NCI-H128 (cell line): ENCODE data around the gene DPEP2.
"Not testable (repeated sequence)": the region's sequence is repeated elsewhere in the genome, so short reads cannot be mapped to it uniquely, and the experiment has no call there.

Source experiments
- DNase-seq: peaks from one replicate; lab custom pipeline; 2025; ENCODE audit not compliant: unreplicated experiment; lab: John Stamatoyannopoulos, UW

DPEP2 gene

DNA sequence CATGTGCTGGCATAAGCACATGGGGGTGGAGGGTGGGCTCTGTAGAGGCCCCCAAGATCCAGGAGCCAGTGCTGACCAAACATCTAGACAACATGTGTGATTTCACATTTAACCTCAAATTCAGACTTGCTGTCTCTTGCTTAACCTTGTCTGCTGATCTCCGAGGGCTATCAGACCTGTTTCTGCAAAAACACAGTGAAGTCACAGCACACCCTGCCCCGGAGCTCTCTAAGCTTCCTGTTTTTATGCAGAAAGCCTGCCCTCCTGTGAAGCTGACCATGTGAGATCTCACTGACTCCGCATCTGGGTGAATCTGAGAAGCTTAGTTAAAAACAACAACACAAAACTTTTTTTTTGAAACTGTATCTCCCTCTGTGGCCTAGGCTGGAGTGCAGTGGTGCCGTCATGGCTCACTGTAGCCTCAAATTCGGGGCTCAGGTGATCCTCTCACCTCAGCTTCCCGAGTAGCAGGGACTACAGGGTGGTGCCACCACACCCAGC is 6.6 kb upstream of the DPEP2 start:
- DNase-seq = no peak

DNA sequence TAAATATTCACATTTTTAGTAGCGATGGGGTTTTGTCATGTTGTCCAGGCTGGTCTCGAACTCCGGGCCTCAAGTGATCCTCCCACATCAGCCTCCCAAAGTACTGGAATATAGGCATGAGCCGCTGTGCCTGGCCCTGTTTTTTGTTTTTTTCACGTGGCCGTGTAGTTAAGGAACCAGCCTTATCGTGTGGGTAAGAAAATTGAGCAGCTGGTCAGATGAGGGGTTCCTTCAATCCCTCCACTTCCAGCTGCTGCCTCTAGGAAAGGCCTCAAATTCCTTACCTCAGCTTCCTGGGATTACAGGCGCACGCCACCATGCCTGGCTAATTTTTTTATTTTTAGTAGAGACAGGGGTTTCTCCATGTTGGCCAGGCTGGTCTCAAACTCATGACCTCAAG is 5.9 kb upstream of the DPEP2 start:
- no peak for DNase-seq

DNA sequence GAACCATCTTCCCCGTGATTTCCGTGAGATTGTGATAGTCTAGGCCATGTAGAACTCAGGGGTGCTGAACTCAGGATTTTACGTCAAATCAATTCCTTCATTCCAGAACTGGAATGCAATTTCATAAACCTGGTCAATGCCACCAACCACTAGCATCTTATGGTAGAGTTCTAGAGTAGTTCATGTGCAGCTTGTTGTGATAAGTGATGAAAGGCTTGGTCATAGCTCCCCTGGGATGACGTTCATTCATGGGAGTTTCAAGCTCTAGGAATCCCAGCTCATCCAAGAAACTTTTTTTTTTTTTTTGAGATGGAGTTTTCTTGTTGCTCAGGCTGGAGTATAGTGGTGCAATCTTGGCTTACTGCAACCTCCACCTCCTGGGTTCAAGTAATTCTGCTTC is 3.7 kb upstream of the DPEP2 start:
- no peak for DNase-seq

- DNase-seq = no peak
Observed at GRCh38 chr16:68000450-68000849, 1.2 kb upstream of the DPEP2 start.

DNA sequence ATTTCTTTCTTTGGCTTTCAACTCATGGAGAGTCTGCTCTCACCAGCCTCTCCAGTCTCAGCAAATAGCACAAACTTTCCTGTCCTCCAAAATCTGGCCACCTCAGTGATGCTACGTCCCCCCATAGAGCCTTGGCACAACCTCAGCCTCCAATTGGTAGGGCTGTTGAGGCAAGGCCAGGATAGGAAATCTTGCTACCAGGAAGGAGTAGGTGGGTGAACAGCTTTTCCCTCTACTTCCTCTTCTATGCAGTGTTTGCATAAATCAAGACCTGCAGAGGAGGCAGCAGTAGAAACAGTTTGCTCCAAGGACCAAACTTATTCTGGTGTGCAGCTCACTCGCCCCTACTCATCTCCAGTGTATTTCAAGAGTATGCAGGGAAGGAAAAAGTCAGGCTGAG is 701 bp upstream of the DPEP2 start:
- DNase-seq = no peak

GRCh38 chr16:67998231-67998778 is 979 bp downstream of the DPEP2 start:
- DNase-seq = not testable (repeated sequence)

GRCh38 chr16:67996666-67997065 is 2.6 kb downstream of the DPEP2 start:
- no peak for DNase-seq

- no peak for DNase-seq
Observed at GRCh38 chr16:67995423-67995822, 3.9 kb downstream of the DPEP2 start.

DNA sequence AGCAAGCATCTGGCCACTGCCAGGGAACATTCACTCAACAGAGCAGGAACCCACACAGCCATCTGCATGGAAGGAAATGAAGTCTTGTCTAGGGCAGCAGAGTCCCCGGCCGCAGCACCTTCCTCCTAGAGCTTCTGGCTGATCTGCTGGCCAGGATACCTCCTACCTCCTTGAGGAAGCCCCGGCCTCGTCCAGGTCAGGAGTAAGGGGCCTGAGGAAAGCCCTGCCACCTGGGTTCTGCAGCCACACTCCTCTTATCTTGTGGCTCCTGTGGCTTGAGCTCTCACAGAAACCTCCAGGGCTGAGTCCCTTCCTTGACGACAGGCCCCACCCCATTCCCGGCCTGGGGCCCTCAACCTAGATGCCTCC is 5.3 kb downstream of the DPEP2 start:
- not testable (repeated sequence) for DNase-seq

GRCh38 chr16:67993207-67994039 is 5.9 kb downstream of the DPEP2 start:
- DNase-seq = no peak

- DNase-seq = no peak
Observed at GRCh38 chr16:67992661-67993206, 6.5 kb downstream of the DPEP2 start.

- DNase-seq = no peak
Observed at GRCh38 chr16:67990018-67990386, 9.3 kb downstream of the DPEP2 start.

GRCh38 chr16:67989322-67990017 is 9.8 kb downstream of the DPEP2 start:
- DNase-seq = no peak

DNA sequence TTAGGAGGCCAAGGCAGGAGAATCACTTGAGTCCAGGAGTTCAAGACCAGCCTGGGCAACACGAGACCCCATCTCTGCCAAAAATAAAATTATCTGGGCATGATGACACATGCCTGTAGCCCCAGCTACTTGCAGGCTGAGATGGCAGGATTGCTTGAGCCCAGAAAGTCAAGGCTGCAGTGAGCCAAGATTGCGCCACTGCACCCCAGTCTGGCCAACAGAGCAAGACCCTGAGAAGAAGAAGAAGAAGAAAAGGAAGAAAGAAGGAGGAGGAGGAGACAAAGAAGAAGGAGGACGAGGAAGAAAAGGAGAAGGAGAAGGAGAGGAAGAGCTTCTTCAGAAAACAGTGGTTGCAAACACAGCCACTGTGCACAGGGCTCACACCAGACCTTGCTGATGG is 10.6 kb downstream of the DPEP2 start:
- no peak for DNase-seq

- no peak for DNase-seq
Observed at GRCh38 chr16:67987460-67988160, 11.7 kb downstream of the DPEP2 start.

DNA sequence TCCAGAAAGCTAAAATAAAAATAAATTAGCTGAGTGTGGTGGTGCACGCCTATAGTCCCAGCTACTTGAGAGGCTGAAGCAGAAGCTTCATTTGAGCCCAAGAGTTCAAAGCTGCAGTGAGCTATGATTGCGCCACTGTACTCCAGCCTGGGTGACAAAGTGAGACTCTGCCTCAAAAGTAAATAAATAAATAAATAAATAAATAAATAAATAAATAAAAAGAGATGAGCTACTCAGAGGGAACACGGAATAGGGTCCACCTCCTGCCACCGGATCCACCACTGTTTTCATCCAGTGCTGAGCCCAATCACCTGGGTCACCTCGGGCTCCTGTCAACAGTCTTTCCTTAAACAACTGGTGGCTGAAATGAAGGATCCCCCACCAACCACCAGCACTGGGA is 12.3 kb downstream of the DPEP2 start:
- no peak for DNase-seq

DNA sequence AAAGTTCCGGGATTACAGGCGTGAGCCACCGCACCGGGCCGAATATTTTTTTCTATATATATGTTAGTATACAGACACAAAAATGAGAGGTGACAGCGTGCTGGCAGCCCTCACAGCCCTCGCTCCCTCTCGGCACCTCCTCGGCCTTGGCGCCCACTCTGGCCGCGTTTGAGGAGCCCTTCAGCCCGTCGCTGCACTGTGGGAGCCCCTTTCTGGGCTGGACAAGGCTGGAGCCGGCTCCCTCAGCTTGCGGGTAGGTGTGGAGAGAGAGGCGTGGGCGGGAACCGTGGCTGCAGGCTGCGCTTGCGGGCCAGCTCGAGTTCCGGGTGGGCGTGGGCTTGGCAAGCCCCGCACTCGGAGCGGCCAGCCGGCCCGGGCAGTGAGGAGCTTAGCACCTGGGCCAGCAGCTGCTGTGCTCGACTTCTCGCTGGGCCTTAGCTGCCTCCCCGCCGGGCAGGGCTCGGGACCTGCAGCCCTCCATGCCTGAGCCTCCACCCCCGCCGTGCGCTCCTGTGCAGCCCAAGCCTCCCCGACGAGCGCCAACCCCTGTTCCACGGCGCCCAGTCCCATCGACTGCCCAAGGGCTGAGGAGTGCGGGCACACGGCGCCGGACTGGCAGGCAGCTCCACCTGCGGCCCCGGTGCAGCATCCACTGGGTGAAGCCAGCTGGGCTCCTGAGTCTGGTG is 17.1 kb downstream of the DPEP2 start:
- no peak for DNase-seq

GRCh38 chr16:67979955-67980678 is 19.2 kb downstream of the DPEP2 start, which contains the start of gene DPEP3:
Gene DPEP3 (minus strand): TSS chr16:67980499. CDS start chr16:67980380, 119 bp downstream.
- no peak for DNase-seq

GRCh38 chr16:67977469-67978227 is 21.6 kb downstream of the DPEP2 start:
- no peak for DNase-seq
